Measurements from ENCODE around the gene MGARP. TPM values are rescaled to one million over a fixed set of nuclear protein-coding genes. Genes with fewer than 3 reads are reported as not detected.

Gene MGARP
- polyA plus RNA-seq, 1 of the 3 experiments (the other 2 are of a cell fraction): 22.9 TPM

- H3K4me2 ChIP-seq: peak overlapping the region; percentile 25; the same call in 1 of the 2 replicates
- peak overlapping the region in 1 of 2 experiments; percentile 39; a peak in 2 of 4 replicates for H3K27ac ChIP-seq (ENCODE audit: low read depth in 2 of 2, low read length in 1 of 2)
- WGBS (ENCODE audit: low lambda C conversion rate): 96% methylated on average over 3 of the region's 3 CpGs
Measured at GRCh38 chr4:139312552-139313332, 32.7 kb upstream of the MGARP start.

GRCh38 chr4:139311909-139312308 is 31.9 kb upstream of the MGARP start:
- no peak overlapping the region for H3K9ac ChIP-seq
- H3K36me3 ChIP-seq (replicated peaks in 1 of 2; ENCODE audit: control insufficient read depth in 1 of 2, insufficient read depth in 2 of 2, low read length in 1 of 2): peaks cover 0 to 12% of the 10 kb centered on the region in 2 experiments
- H3K79me2 ChIP-seq (ENCODE audit: insufficient read depth): peaks cover 100% of the 10 kb centered on the region
- no peaks in the 10 kb centered on the region for H3K9me2 ChIP-seq
- H3K4me1 ChIP-seq (ENCODE audit: control insufficient read depth in 1 of 2, insufficient read depth in 2 of 2, low read depth in 1 of 2, low read length in 1 of 2): peaks cover 0 to 13% of the 10 kb centered on the region in 2 experiments; a peak in 1 of 4 replicates
- no peak for TF ChIP-seq EP300 (IDR thresholded peaks at IDR 0.05; ENCODE audit: borderline replicate concordance in 1 of 2, low read depth in 1 of 2, low read length in 1 of 2)
- TF ChIP-seq PBX3 (IDR thresholded peaks at IDR 0.05): no peak
- no peak for TF ChIP-seq USF2 (IDR thresholded peaks at IDR 0.05; ENCODE audit: borderline replicate concordance, low read depth, low read length)
- TF ChIP-seq RCOR1 (IDR thresholded peaks at IDR 0.05; ENCODE audit: low read length): no peak
- ChIA-PET CTCF (interaction anchor here (0.6 to 1.7 kb wide), 6 partner anchors 11 to 269 kb away, joined by 3 to 5 read pairs (median 3); no protein-coding TSS in a partner anchor), POLR2A (no interaction called here)
- peaks cover 87% of the 10 kb centered on the region for H4K20me1 ChIP-seq (ENCODE audit: insufficient read depth)
- H2AFZ ChIP-seq (ENCODE audit: low read depth): no peak overlapping the region; the same call in 1 of the 2 replicates
- peak overlapping the region in 1 of 2 experiments; percentile 39; a peak in 2 of 4 replicates for H3K27ac ChIP-seq (ENCODE audit: low read depth in 2 of 2, low read length in 1 of 2)
- no peaks in the 10 kb centered on the region for H3K27me3 ChIP-seq (ENCODE audit: insufficient read depth)
- no peak overlapping the region; the same call in 1 of the 2 replicates for H3K4me2 ChIP-seq
- peaks cover 7% of the 10 kb centered on the region for H3K9me3 ChIP-seq
- no peak for DNase-seq
- H3K4me3 ChIP-seq (ENCODE audit: low read depth in 2 of 2, low read length in 1 of 2): no peak overlapping the region
- H3F3A ChIP-seq (replicated peaks; ENCODE audit: insufficient read depth): peaks cover 25% of the 10 kb centered on the region
- 93% methylated on average over 3 of the region's 3 CpGs for WGBS (ENCODE audit: low lambda C conversion rate)

More at GRCh38 chr4:139312552-139313332, 32.7 kb upstream of the MGARP start:
- H3K79me2 ChIP-seq (ENCODE audit: insufficient read depth): peaks cover 100% of the 10 kb centered on the region
- H3K9me3 ChIP-seq: peaks cover 7% of the 10 kb centered on the region
- no peak for DNase-seq
- H3F3A ChIP-seq (replicated peaks; ENCODE audit: insufficient read depth): peaks cover 25% of the 10 kb centered on the region
- no peaks in the 10 kb centered on the region for H3K27me3 ChIP-seq (ENCODE audit: insufficient read depth)
- no peak overlapping the region for H3K9ac ChIP-seq
- H3K4me1 ChIP-seq (ENCODE audit: control insufficient read depth in 1 of 2, insufficient read depth in 2 of 2, low read depth in 1 of 2, low read length in 1 of 2): peaks cover 0 to 13% of the 10 kb centered on the region in 2 experiments; a peak in 1 of 4 replicates
- peaks cover 87% of the 10 kb centered on the region for H4K20me1 ChIP-seq (ENCODE audit: insufficient read depth)
- ChIA-PET POLR2A (no interaction called here), CTCF (interaction anchor here (0.6 to 1.6 kb wide), 3 partner anchors 17 to 268 kb away, joined by 3 to 5 read pairs (median 3); no protein-coding TSS in a partner anchor)
- H3K36me3 ChIP-seq (replicated peaks in 1 of 2; ENCODE audit: control insufficient read depth in 1 of 2, insufficient read depth in 2 of 2, low read length in 1 of 2): peaks cover 0 to 10% of the 10 kb centered on the region in 2 experiments
- no peak overlapping the region for H3K4me3 ChIP-seq (ENCODE audit: low read depth in 2 of 2, low read length in 1 of 2)
- TF ChIP-seq MXI1 (IDR thresholded peaks at IDR 0.05; ENCODE audit: low read depth, low read length): no peak
- no peak for TF ChIP-seq TCF12 (IDR thresholded peaks at IDR 0.05)
- no peak for TF ChIP-seq TAF1 (IDR thresholded peaks at IDR 0.05; ENCODE audit: borderline replicate concordance, low read depth, low read length)
- no peak for TF ChIP-seq RAD21 (IDR thresholded peaks at IDR 0.05; ENCODE audit: low read length)
- no peak for TF ChIP-seq NFIC (IDR thresholded peaks at IDR 0.05; ENCODE audit: borderline replicate concordance)
- TF ChIP-seq MEF2A (IDR thresholded peaks at IDR 0.05; ENCODE audit: borderline replicate concordance, low read depth): no peak
- TF ChIP-seq JUND (IDR thresholded peaks at IDR 0.05): no peak
- TF ChIP-seq EZH2phosphoT487 (IDR thresholded peaks at IDR 0.05; ENCODE audit: borderline replicate concordance, low read depth): no peak
- TF ChIP-seq REST (IDR thresholded peaks at IDR 0.05; ENCODE audit: low read depth, low read length): no peak
- TF ChIP-seq RFX5 (IDR thresholded peaks at IDR 0.05; ENCODE audit: low read length): no peak
- H3K9me2 ChIP-seq: no peaks in the 10 kb centered on the region
- H2AFZ ChIP-seq (ENCODE audit: low read depth): no peak overlapping the region
